OCI-LY3 (cell line): ENCODE results near the gene CAPN14.

Experiments used
- H2AFZ ChIP-seq: fragments of 200-600, 300-600 bp; shearing (Covaris generic); 2 replicates; pipeline ENCODE4 v1.6.0; 2014; ENCODE audit warnings: antibody characterized with exemption, low read depth, low read length
- H3K27ac ChIP-seq: fragments of 200-600, 300-600 bp; sonication (generic); 2 replicates; pipeline ENCODE4 v1.5.1; 2014; ENCODE audit warnings: mild to moderate bottlenecking, low read length, moderate library complexity, mixed read lengths
- H3K27me3 ChIP-seq: fragments of 200-600, 300-600 bp; sonication (generic); 2 replicates; pipeline ENCODE4 v1.6.1; 2014; ENCODE audit warnings: low read depth, low read length, mixed read lengths
- H3K36me3 ChIP-seq: fragments of 200-600, 300-600 bp; sonication (generic); replicated peaks from 2 replicates; pipeline ENCODE3; 2014; ENCODE audit warnings: low read depth, low read length, mixed read lengths
- H3K4me1 ChIP-seq: fragments of 300-600, 200-600 bp; sonication (generic); 2 replicates; pipeline ENCODE4 v1.6.1; 2014; ENCODE audit warnings: low read length, mixed read lengths
- H3K4me2 ChIP-seq: fragments of 200-600, 300-600 bp; sonication (generic); 2 replicates; pipeline ENCODE4 v1.6.1; 2014; ENCODE audit warnings: low read length, mixed read lengths
- H3K4me3 ChIP-seq: fragments of 300-600, 200-600 bp; sonication (generic); 2 replicates; pipeline ENCODE4 v1.5.1; 2014; ENCODE audit warnings: antibody characterized with exemption, mild to moderate bottlenecking, low read length, moderate library complexity
- H3K79me2 ChIP-seq: fragments of 300-600, 200-600 bp; shearing (Covaris generic); 2 replicates; pipeline ENCODE4 v1.6.1; 2014; ENCODE audit warnings: mild to moderate bottlenecking, low read length, mixed read lengths
- H3K9ac ChIP-seq: fragments of 300-600, 200-600 bp; shearing (Covaris generic); 2 replicates; pipeline ENCODE4 v1.6.0; 2014; ENCODE audit warnings: mild to moderate bottlenecking, low read length, moderate library complexity
- H3K9me3 ChIP-seq: fragments of 200-600, 300-600 bp; shearing (Covaris generic); 2 replicates; pipeline ENCODE4 v1.6.1; 2014; ENCODE audit warnings: low read length, mixed read lengths; ENCODE audit not compliant: insufficient read depth
- H4K20me1 ChIP-seq: fragments of 200-600, 300-600 bp; sonication (generic); 2 replicates; pipeline ENCODE4 v1.6.1; 2016; ENCODE audit warnings: low read length, mixed read lengths; ENCODE audit not compliant: insufficient read depth
- CTCF ChIP-seq: fragments of 200-600, 300-600 bp; sonication (generic); IDR thresholded peaks from 2 replicates; pipeline ENCODE4 v1.5.1; 2014; ENCODE audit warnings: antibody characterized with exemption, low read length, low read depth
- EZH2phosphoT487 ChIP-seq: fragments of 200-600 bp; shearing (Covaris generic); IDR thresholded peaks from 2 replicates; pipeline ENCODE4 v1.6.1; 2018; ENCODE audit warnings: antibody characterized with exemption, mixed run types, low read depth

CAPN14 gene

GRCh38 chr2:31171142-31171541 is 46.2 kb downstream of the CAPN14 start:
- no peaks in the 10 kb centered on the region for H3K9me3 ChIP-seq
- TF ChIP-seq CTCF (no peak), EZH2phosphoT487 (no peak)
- H3K27ac ChIP-seq, result no peak overlapping the region
- peaks cover 30% of the 10 kb centered on the region for H3K4me1 ChIP-seq
- peak overlapping the region; percentile 26 for H3K4me3 ChIP-seq
- no peak overlapping the region for H2AFZ ChIP-seq
- no peaks in the 10 kb centered on the region for H3K27me3 ChIP-seq
- no peaks in the 10 kb centered on the region for H3K36me3 ChIP-seq
- H3K9ac ChIP-seq, result peak overlapping the region; percentile 23; the same call in 1 of the 2 replicates
- peak overlapping the region; percentile 57 for H3K4me2 ChIP-seq
- no peaks in the 10 kb centered on the region for H3K79me2 ChIP-seq
- no peaks in the 10 kb centered on the region for H4K20me1 ChIP-seq

GRCh38 chr2:31170071-31170698 is 47.1 kb downstream of the CAPN14 start:
- no peak overlapping the region for H3K27ac ChIP-seq
- H3K27me3 ChIP-seq, result no peaks in the 10 kb centered on the region
- H3K79me2 ChIP-seq, result no peaks in the 10 kb centered on the region

GRCh38 chr2:31168291-31168690 is 49.0 kb downstream of the CAPN14 start:
- no peak overlapping the region for H3K4me2 ChIP-seq
- H4K20me1 ChIP-seq, result no peaks in the 10 kb centered on the region
- no peaks in the 10 kb centered on the region for H3K36me3 ChIP-seq
- no peak overlapping the region for H3K27ac ChIP-seq
- 0 out of 2 replicates have a peak, but pooled peaks cover 4% of the 10 kb centered on the region for H3K27me3 ChIP-seq
- no peak for TF ChIP-seq CTCF
- no peak overlapping the region for H3K4me3 ChIP-seq
- no peaks in the 10 kb centered on the region for H3K79me2 ChIP-seq
- no peak overlapping the region for H2AFZ ChIP-seq
- H3K9me3 ChIP-seq, result no peaks in the 10 kb centered on the region
- H3K4me1 ChIP-seq, result peaks cover 33% of the 10 kb centered on the region
- H3K9ac ChIP-seq, result no peak overlapping the region

More at GRCh38 chr2:31170071-31170698, 47.1 kb downstream of the CAPN14 start:
- H3K4me1 ChIP-seq, result peaks cover 30% of the 10 kb centered on the region
- TF ChIP-seq EZH2phosphoT487, result no peak
- TF ChIP-seq CTCF, result peak; percentile 96
- no peak overlapping the region for H3K4me3 ChIP-seq
- no peak overlapping the region for H2AFZ ChIP-seq
- no peaks in the 10 kb centered on the region for H3K36me3 ChIP-seq
- H3K9ac ChIP-seq, result no peak overlapping the region
- H3K9me3 ChIP-seq, result no peaks in the 10 kb centered on the region
- peak overlapping the region; percentile 18 for H3K4me2 ChIP-seq
- H4K20me1 ChIP-seq, result no peaks in the 10 kb centered on the region

- Histone ChIP-seq H3K79me2 (no peaks in the 10 kb centered on the region), H3K4me3 (no peak overlapping the region), H3K4me2 (no peak overlapping the region), H3K4me1 (peaks cover 25% of the 10 kb centered on the region), H4K20me1 (no peaks in the 10 kb centered on the region), H3K9me3 (no peaks in the 10 kb centered on the region), H3K9ac (no peak overlapping the region), H3K36me3 (no peaks in the 10 kb centered on the region), H3K27me3 (peaks cover 17% of the 10 kb centered on the region; the same call in 1 of the 2 replicates), H2AFZ (no peak overlapping the region), H3K27ac (no peak overlapping the region)
- no peak for TF ChIP-seq EZH2phosphoT487
- TF ChIP-seq CTCF, result no peak
Observed at GRCh38 chr2:31166925-31167324, 50.4 kb downstream of the CAPN14 start.
